HCT116 (cell line): Measurements from ENCODE around the gene NHLH1. TPM values are rescaled to one million over a fixed set of nuclear protein-coding genes. Genes with fewer than 3 reads are reported as not detected.

Experiments used
- ATAC-seq: fragments of 200-7000 bp; cut with Tn5 transposase; 2 replicates; pipeline ENCODE4 v1.9.1; 2020; ENCODE audit warnings: mild to moderate bottlenecking, moderate library complexity
- BruUV-seq: library from RNA; stranded (reverse); fragments of 400-500 nt; replicated peaks from 2 replicates; lab custom pipeline; 2021; lab: Mats Ljungman, UMichigan
- CTCF ChIA-PET: fragments of 300-600 bp; sonication (Branson Sonifier 250); formaldehyde crosslinking; loops from one replicate; lab custom pipeline; 2021; ENCODE audit warnings: antibody characterized with exemption; lab: Charles Lee
- POLR2A ChIA-PET: fragments of 300-600, 350-600 bp; sonication (Branson Sonifier 250); formaldehyde crosslinking; loops from one replicate; lab custom pipeline; 2021; ENCODE audit warnings: antibody characterized with exemption; lab: Charles Lee
- RAD21 ChIA-PET, 2 experiments: fragments of 300-600 bp; sonication (Branson Sonifier 250); formaldehyde crosslinking; loops; one replicate each; lab custom pipeline; 2023; ENCODE audit warnings: low total read pairs in 2 of 2; ENCODE audit not compliant: uncharacterized antibody in 2 of 2, unreplicated experiment in 2 of 2, low non-redundant PET in 1 of 2; lab: Charles Lee
- DNase-seq: peaks from one replicate; pipeline ENCODE4 v3.0.0-alpha.2; 2010; ENCODE audit warnings: low read depth, low spot score
- H2AFZ ChIP-seq: fragments of 200-600 bp; shearing (Covaris generic), sonication (generic); 2 replicates; pipeline ENCODE4 v1.6.1; 2017; ENCODE audit warnings: low read depth, mixed run types, mixed read lengths, antibody characterized with exemption, low read length; ENCODE audit not compliant: poor library complexity, severe bottlenecking
- H3K27ac ChIP-seq: 2 replicates; pipeline ENCODE4 v1.5.1; 2012; ENCODE audit warnings: low read depth, low read length
- H3K27me3 ChIP-seq: fragments of 200-600 bp; sonication (generic); 2 replicates; pipeline ENCODE4 v1.6.1; 2016; ENCODE audit warnings: mixed run types, low read length, mixed read lengths; ENCODE audit not compliant: insufficient read depth
- H3K36me3 ChIP-seq, 2 experiments: fragments of 200-500 bp in 1 of 2; fragments of 200-600 bp in 1 of 2; sonication (Bioruptor generic) in 1 of 2; sonication (generic) in 1 of 2; 2 replicates each; pipeline versions ENCODE4 v1.5.1 to v1.6.1; 2014 to 2016; ENCODE audit warnings: low read length in 2 of 2, inconsistent platforms in 1 of 2, mixed read lengths in 1 of 2, mixed run types in 1 of 2; ENCODE audit not compliant: insufficient read depth in 2 of 2, control insufficient read depth in 1 of 2
- H3K4me1 ChIP-seq, 2 experiments: fragments of 200-600 bp in 1 of 2; sonication (generic) in 1 of 2; 2 replicates each; pipeline versions ENCODE4 v1.5.1 to v1.6.1; 2012 to 2017; ENCODE audit warnings: low read length in 2 of 2, inconsistent platforms in 1 of 2, mild to moderate bottlenecking in 1 of 2, mixed read lengths in 1 of 2, mixed run types in 1 of 2, moderate library complexity in 1 of 2; ENCODE audit not compliant: insufficient read depth in 2 of 2, control insufficient read depth in 1 of 2
- H3K4me2 ChIP-seq: fragments of 200-600 bp; sonication (generic); 2 replicates; pipeline ENCODE4 v1.6.1; 2017; ENCODE audit warnings: mixed run types, low read length, mixed read lengths
- H3K4me3 ChIP-seq, 2 experiments: fragments of 200-600 bp in 1 of 2; sonication (generic) in 1 of 2; replicated peaks in 1 of 2; 2 replicates each; pipeline ENCODE4 v1.5.1; 2011 to 2016; ENCODE audit warnings: low read length in 2 of 2, control low read depth in 1 of 2, low read depth in 1 of 2, mild to moderate bottlenecking in 1 of 2, mixed read lengths in 1 of 2, mixed run types in 1 of 2
- H3K79me2 ChIP-seq: fragments of 200-600 bp; sonication (generic); 2 replicates; pipeline ENCODE4 v1.6.1; 2017; ENCODE audit warnings: mild to moderate bottlenecking, mixed run types, low read length, moderate library complexity, mixed read lengths; ENCODE audit not compliant: insufficient read depth
- H3K9ac ChIP-seq: fragments of 200-600 bp; sonication (generic); 2 replicates; pipeline ENCODE4 v1.6.1; 2016; ENCODE audit warnings: low read length, mixed read lengths
- H3K9me2 ChIP-seq: fragments of 200-600 bp; sonication (generic), shearing (Covaris generic); 2 replicates; pipeline ENCODE4 v1.6.1; 2017; ENCODE audit warnings: mixed run types, mild to moderate bottlenecking, moderate library complexity; ENCODE audit not compliant: insufficient read depth
- H3K9me3 ChIP-seq, 2 experiments: fragments of 200-500 bp in 1 of 2; fragments of 200-600 bp in 1 of 2; sonication (Bioruptor generic) in 1 of 2; sonication (generic) in 1 of 2; 2 replicates each; pipeline ENCODE4 v1.6.1; 2014 to 2017; ENCODE audit warnings: low read length in 2 of 2, mixed read lengths in 2 of 2, inconsistent platforms in 1 of 2, low read depth in 1 of 2, mild to moderate bottlenecking in 1 of 2, mixed run types in 1 of 2, moderate library complexity in 1 of 2; ENCODE audit not compliant: control insufficient read depth in 1 of 2, insufficient read depth in 1 of 2
- H4K20me1 ChIP-seq: fragments of 200-600 bp; sonication (generic), shearing (Covaris generic); 2 replicates; pipeline ENCODE4 v1.6.1; 2017; ENCODE audit warnings: mixed run types, mild to moderate bottlenecking, moderate library complexity; ENCODE audit not compliant: insufficient read depth
- CEBPB ChIP-seq: IDR thresholded peaks from 2 replicates; pipeline ENCODE4 v1.6.1; 2012; ENCODE audit warnings: low read depth
- CTCF ChIP-seq, 3 experiments: fragments of 200-600 bp in 1 of 3; sonication (generic) in 1 of 3; IDR thresholded peaks in 2 of 3; conservative IDR thresholded peaks in 1 of 3; 2 replicates each; pipeline ENCODE4 v1.5.1; 2012 to 2017; ENCODE audit warnings: low read depth in 2 of 3, low read length in 2 of 3, antibody characterized with exemption in 1 of 3, borderline replicate concordance in 1 of 3, control low read depth in 1 of 3, mild to moderate bottlenecking in 1 of 3, mixed read lengths in 1 of 3, mixed run types in 1 of 3, moderate library complexity in 1 of 3; ENCODE audit not compliant: insufficient read depth in 1 of 3
- ELF1 ChIP-seq: IDR thresholded peaks from 2 replicates; pipeline ENCODE4 v1.6.1; 2012; ENCODE audit warnings: low read depth, borderline replicate concordance
- JUND ChIP-seq: IDR thresholded peaks from 2 replicates; pipeline ENCODE4 v1.6.1; 2012
- SIN3A ChIP-seq: IDR thresholded peaks from 2 replicates; pipeline ENCODE4 v1.6.1; 2012; ENCODE audit warnings: low read depth
- intact Hi-C: fragments of 100-400 bp; cut with micrococcal nuclease; formaldehyde crosslinking; loops from 2 replicates; pipeline ENCODE4 v1.10.0; 2022
- total RNA-seq: library from RNA; stranded (reverse); gene quantifications from one replicate; pipeline ENCODE4 v1.2.1, GENCODE V29; 2021; ENCODE audit not compliant: unreplicated experiment
- TF ChIP-seq, protein P1 (sequence below): IDR thresholded peaks from 2 replicates; pipeline ENCODE4 v1.6.1; 2012
- TF ChIP-seq, protein P2 (sequence below): IDR thresholded peaks from 2 replicates; pipeline ENCODE4 v1.6.1; 2011; ENCODE audit warnings: mild to moderate bottlenecking, low read length, moderate library complexity; ENCODE audit not compliant: insufficient replicate concordance; ENCODE audit errors: extremely low read depth

The NHLH1 gene
- total RNA-seq, 1 experiment from 2014 or later, result 0.12 TPM

- Histone ChIP-seq H3K4me3 (peak overlapping the region; percentile 89 to 97), H2AFZ (no peak overlapping the region), H3K4me1 (peaks cover 4 to 12% of the 10 kb centered on the region in 2 experiments; a peak in 3 of 4 replicates), H3K36me3 (peaks cover 12 to 14% of the 10 kb centered on the region in 2 experiments), H3K79me2 (peaks cover 56% of the 10 kb centered on the region), H3K9me3 (no peaks in the 10 kb centered on the region), H3K4me2 (peak overlapping the region; percentile 76), H3K9ac (peak overlapping the region; percentile 77), H3K27ac (no peak overlapping the region; the same call in 1 of the 2 replicates), H3K9me2 (no peaks in the 10 kb centered on the region), H4K20me1 (no peaks in the 10 kb centered on the region), H3K27me3 (no peaks in the 10 kb centered on the region)
- TF ChIP-seq CEBPB (no peak), JUND (no peak), ELF1 (no peak), SIN3A (no peak)
- ChIA-PET RAD21 (no interaction called here), POLR2A (no interaction called here), CTCF (interaction anchor here (1.2 kb wide), 1 partner anchor 32 kb away, joined by 4 read pairs; no protein-coding TSS in a partner anchor)
- no peak for ATAC-seq
- BruUV-seq, result no TSS peak
- DNase-seq, result no peak
- intact Hi-C loops, result no loop called here
Observed at GRCh38 chr1:160344241-160344640, 22.6 kb upstream of the NHLH1 start.

GRCh38 chr1:160344936-160345335 lies 21.9 kb upstream of the NHLH1 start:
- RAD21 ChIA-PET, result no interaction called here
- POLR2A ChIA-PET, result no interaction called here
- no TSS peak for BruUV-seq

More at GRCh38 chr1:160344936-160345335, 21.9 kb upstream of the NHLH1 start:
- no peak overlapping the region for H3K4me2 ChIP-seq
- ATAC-seq (no peak), DNase-seq (no peak)
- CTCF ChIA-PET, result interaction anchor here (1.2 kb wide), 1 partner anchor 31 kb away, joined by 4 read pairs; no protein-coding TSS in a partner anchor
- no peak for TF ChIP-seq CTCF (IDR thresholded peaks at IDR 0.05 in 2 of 3, conservative IDR thresholded peaks at IDR 0.05 in 1 of 3; ENCODE audit: borderline replicate concordance in 1 of 3, insufficient read depth in 1 of 3, low read depth in 2 of 3, low read length in 2 of 3)
- TF ChIP-seq JUND, result no peak
- TF ChIP-seq, protein P1, sequence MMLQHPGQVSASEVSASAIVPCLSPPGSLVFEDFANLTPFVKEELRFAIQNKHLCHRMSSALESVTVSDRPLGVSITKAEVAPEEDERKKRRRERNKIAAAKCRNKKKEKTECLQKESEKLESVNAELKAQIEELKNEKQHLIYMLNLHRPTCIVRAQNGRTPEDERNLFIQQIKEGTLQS, result no peak
- TF ChIP-seq, protein P2, sequence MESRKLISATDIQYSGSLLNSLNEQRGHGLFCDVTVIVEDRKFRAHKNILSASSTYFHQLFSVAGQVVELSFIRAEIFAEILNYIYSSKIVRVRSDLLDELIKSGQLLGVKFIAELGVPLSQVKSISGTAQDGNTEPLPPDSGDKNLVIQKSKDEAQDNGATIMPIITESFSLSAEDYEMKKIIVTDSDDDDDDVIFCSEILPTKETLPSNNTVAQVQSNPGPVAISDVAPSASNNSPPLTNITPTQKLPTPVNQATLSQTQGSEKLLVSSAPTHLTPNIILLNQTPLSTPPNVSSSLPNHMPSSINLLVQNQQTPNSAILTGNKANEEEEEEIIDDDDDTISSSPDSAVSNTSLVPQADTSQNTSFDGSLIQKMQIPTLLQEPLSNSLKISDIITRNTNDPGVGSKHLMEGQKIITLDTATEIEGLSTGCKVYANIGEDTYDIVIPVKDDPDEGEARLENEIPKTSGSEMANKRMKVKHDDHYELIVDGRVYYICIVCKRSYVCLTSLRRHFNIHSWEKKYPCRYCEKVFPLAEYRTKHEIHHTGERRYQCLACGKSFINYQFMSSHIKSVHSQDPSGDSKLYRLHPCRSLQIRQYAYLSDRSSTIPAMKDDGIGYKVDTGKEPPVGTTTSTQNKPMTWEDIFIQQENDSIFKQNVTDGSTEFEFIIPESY, result no peak
- H3K36me3 ChIP-seq, result peaks cover 5 to 11% of the 10 kb centered on the region in 2 experiments; a peak in 3 of 4 replicates
- no peak overlapping the region for H3K9ac ChIP-seq
- peaks cover 50% of the 10 kb centered on the region for H3K79me2 ChIP-seq
- H3K4me3 ChIP-seq, result no peak overlapping the region
- H3K4me1 ChIP-seq, result peaks cover 4 to 12% of the 10 kb centered on the region in 2 experiments; a peak in 3 of 4 replicates
- no peaks in the 10 kb centered on the region for H3K9me3 ChIP-seq
- intact Hi-C loops, result no loop called here
- H3K27me3 ChIP-seq, result no peaks in the 10 kb centered on the region
- no peaks in the 10 kb centered on the region for H3K9me2 ChIP-seq
- no peak overlapping the region for H2AFZ ChIP-seq
- H4K20me1 ChIP-seq, result no peaks in the 10 kb centered on the region
- no peak overlapping the region for H3K27ac ChIP-seq
